ENCODE results near the gene TSC22D2.

Gene TSC22D2

DNA sequence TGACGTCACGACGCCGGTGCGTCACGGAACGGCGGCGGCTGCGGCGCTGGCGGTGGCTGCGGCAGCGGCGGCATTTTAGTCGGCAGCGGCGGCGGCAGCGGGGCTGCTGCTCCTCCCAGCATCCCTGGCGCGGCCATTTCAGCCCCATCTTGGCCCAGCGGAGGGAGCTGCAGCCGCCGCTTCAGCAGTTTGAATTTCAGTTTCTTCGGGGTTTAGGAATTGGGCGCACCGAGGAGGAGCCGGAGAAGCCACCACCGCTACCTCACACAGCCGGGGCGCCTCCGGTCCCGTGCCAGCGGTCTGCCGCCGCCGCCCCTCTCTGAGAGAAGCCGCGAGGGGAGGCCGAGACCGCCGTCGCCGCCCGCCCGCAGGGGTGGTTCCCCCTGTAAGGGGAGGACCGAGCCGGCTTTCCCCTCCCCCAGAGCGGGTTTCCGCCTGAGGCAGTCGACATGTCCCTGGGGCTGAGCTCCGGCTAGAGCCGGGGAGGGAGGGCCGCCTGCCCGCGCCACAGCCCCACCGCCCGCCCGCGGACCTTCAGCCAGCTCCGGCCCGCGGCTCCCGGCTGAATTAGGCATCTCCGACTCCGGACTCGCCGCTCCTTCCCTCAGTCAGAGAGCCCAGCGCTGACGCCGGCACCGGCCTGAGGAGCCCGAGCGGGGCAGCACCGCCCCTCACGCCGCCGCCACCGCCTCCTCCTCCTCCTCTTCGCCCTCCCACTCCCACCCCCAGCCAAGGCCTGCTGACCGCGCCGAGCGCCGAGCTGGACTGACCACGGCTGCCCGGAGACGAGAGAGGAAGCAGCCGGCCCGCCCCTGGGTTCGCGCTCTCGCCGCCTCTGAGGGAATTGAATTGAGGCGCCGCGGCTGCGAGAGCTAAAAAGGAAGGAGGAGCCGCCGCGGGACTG, at the start of gene TSC22D2:
TSC22D2 (plus strand) TSS at position 78 of the 904 bp plus-strand sequence. CDS start 1,053 bp downstream, outside the sequence.
- DNase-seq (ENCODE audit: low spot score) = peak; percentile 94

DNA sequence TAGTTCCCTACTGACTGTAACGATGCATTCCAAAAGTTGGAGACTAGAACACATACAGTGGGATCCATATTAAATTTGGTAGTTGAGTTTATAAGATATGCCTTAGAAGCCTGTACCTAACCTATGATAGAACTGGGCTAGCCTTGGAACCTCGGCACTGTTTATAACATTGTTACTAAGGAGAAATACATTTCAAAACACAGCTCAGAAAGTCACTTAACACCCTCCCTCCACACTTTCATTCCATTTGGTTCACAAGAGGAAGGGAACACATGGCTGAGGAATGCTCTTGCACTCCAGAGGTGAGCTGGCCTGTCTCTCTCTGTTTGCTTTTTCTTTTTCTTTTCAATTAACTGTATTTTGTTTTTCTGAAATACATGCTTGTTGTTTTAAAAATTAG, 48.7 kb upstream of the TSC22D2 start:
- DNase-seq (ENCODE audit: low spot score) = peak; percentile 42

- no peak for DNase-seq (ENCODE audit: low spot score)
Observed at GRCh38 chr3:150360966-150361365, 47.1 kb upstream of the TSC22D2 start.

DNA sequence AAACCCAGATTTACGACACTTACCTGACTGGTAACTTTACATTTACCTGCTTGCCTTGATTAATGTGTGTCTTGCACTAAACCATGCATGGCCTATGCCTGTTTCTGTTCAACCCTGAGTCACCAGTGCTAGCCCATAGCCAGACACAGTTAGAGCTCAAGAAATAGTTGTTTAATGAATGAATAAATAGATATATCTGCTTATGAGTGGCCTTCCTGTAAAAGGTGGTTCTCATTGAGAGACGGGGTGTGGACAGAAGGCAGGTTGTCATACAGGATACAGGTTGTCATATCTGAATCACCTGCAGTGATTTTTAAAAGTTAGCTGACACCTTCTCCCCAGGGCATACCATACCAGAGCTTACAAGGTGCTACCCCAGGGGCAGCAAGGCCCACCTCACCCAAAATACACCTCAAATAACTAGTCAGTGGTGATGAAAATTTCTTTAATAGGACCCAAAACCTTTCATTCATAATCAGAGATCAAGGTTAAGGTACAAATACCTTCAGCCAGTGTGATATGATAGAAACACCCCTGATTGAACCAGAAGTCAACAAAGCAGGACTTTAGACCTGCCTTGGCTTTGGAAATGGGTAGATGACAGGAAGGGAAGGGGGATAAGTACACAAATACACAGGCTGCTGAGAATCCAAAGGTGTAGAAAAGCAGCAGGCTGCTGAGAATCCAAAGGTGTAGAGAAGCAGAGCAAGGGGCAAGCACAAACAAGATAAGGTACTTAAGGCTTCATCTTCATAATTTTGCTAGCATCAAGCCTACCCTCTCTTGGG, 45.4 kb upstream of the TSC22D2 start:
- DNase-seq (ENCODE audit: low spot score) = no peak

GRCh38 chr3:150363420-150363819, 44.7 kb upstream of the TSC22D2 start:
- DNase-seq (ENCODE audit: low spot score) = no peak

GRCh38 chr3:150365132-150365604, 42.9 kb upstream of the TSC22D2 start:
- no peak for DNase-seq (ENCODE audit: low spot score)

DNA sequence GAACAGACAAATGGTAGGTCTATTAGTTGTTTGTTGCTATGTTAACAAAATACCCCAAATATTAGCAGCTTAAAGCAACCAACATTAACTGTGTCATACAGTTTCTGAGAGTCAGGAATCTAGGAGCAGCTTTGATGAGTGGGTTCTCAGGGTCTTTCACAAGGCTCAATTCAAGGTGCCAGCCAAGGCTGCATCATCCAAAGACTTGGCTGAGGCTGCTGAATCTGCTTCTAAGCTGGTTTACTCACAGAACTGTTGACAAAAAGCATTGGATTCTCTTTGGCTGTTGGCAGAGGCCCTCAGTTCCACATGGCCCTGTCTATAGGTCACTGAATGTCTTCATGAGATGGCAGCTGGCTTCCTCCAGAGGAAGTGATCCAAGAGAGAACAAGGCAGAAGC, 40.3 kb upstream of the TSC22D2 start:
- DNase-seq (ENCODE audit: low spot score) = no peak

GRCh38 chr3:150370122-150370602, 37.9 kb upstream of the TSC22D2 start:
- peak; percentile 86 for DNase-seq (ENCODE audit: low spot score)

GRCh38 chr3:150370999-150371398, 37.1 kb upstream of the TSC22D2 start:
- DNase-seq (ENCODE audit: low spot score) = no peak

GRCh38 chr3:150371741-150372254, 36.3 kb upstream of the TSC22D2 start:
- peak; percentile 70 for DNase-seq (ENCODE audit: low spot score)

DNA sequence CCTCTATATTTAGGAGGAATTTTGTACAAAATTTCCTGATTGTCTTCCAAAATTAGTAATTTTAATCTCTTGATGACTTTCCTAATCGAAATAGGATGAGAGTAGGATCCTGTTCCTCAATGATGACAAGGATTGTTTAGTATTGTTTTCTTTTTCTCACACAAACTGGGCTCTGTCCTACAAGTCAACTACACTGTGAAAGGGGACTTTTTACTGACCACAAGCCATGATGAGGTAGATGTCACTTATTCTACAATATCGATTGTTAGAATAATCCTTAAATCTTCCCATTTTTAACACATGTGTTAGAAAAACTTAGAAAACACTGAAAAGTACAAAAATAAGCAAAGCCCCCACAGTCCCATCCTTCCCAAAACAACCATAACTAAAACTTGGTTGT, 35.8 kb upstream of the TSC22D2 start:
- DNase-seq (ENCODE audit: low spot score) = no peak

- DNase-seq (ENCODE audit: low spot score) = no peak
Observed at GRCh38 chr3:150372722-150373121, 35.4 kb upstream of the TSC22D2 start.

DNA sequence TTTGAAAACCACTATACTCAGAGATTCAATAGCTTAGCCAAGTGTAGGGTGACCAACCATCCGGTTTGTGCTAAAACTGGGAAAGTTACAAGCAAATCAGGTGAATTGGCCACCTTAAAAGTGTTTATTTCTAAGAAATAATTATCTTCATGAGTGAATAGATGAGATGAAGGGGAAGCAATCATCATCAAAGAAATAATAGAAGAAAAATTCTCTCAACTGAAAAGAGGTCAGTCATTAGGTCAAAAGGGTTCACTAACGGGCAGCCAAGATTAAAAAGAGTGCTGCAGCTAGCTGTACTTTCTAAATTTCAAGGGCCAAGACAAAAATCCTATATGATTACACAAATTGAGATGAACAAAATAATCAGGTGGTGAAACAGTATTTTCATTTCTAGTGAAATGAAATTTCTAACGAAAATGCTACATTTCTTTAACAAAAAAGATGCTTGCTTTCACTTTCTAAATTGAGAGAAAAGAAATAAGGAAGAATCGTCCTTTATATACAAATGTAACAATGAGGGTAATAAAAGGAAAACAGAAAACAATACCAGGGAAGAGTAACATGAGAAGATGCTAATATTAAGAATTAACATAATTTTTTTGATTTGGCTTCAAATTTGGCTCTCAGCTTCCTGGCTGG, 34.7 kb upstream of the TSC22D2 start:
- DNase-seq (ENCODE audit: low spot score) = no peak

DNA sequence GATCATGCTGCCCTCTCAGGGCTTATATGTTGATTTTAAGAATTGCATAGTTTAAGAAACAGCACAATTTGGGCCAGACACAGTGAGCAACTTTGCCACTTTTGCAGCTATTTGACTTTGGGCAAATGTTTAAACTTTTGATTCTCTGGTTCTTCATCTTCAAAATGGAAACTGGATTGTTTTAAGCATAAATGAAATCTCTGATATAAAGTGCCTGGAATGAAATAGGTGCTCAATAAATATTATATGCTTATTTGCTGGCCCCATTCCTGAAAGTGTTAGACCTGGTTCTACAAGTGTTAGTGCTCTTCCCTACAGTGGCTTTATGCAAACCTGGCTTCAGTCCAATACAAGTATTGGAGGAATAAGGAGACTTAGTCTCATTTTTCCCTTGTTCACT, 33.1 kb upstream of the TSC22D2 start:
- no peak for DNase-seq (ENCODE audit: low spot score)

- DNase-seq (ENCODE audit: low spot score) = peak; percentile 63
Observed at GRCh38 chr3:150376001-150376848, 31.9 kb upstream of the TSC22D2 start.

GRCh38 chr3:150377601-150378300, 30.3 kb upstream of the TSC22D2 start:
- no peak for DNase-seq (ENCODE audit: low spot score)

- no peak for DNase-seq (ENCODE audit: low spot score)
Observed at GRCh38 chr3:150378301-150378748, 29.8 kb upstream of the TSC22D2 start.

- DNase-seq (ENCODE audit: low spot score) = no peak
Observed at GRCh38 chr3:150379469-150379868, 28.6 kb upstream of the TSC22D2 start.

DNA sequence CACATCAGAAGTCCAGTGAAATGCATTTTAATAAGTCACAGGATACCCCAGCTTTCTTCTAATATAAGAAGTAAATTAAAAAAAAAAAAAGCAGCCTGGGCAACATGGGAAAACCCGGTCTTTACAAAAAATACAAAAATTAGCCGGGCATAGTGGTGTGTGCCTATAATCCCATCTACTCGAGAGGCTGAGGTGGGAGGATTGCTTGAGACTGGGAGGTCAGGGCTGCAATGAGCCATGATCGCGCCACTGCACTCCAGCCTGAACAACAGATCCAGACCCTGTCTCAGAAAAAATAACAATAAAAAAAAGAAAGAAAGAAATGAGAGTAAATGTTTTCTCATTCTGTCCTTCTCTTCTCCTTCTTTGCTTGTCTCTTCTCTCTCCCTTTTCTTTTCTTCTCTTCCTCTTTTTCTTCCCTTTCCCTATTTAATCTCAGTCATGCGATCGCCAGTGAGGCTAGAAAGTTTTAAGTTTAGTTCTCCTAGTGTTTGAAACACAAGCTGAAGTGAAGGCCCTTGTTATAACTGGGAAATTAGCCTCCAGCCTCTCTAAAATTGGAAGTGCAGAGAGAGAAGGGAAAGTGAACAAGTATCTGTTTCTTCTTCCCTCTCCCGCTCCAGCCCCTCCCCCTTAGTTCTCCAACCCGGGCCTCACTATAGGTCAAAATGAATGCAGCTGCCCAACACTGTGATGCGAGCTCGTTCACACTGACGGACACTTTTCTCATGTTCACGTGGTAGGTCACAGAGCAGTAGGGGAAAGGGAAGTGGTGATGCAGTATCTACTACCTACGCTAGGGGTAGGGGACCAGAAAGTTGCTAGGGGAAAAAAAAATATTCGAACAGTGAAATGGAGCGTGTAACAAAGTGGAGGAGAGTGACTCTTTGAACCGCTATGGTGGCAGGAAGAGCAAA, 23.5 kb upstream of the TSC22D2 start:
- DNase-seq (ENCODE audit: low spot score) = no peak

Data from GM03348 (cell line).